K562 (cell line): ENCODE data around the gene IL15. TPM values are rescaled to one million over a fixed set of nuclear protein-coding genes. Genes with fewer than 3 reads are reported as not detected.

Experiments
- ATAC-seq: fragments of 200-7000 bp; cut with Tn5 transposase; 3 replicates; pipeline ENCODE4 v1.9.1; 2020; ENCODE audit warnings: moderate library complexity
- BruUV-seq: library from RNA; stranded (reverse); fragments of 400-500 nt; replicated peaks from 2 replicates; lab custom pipeline; 2021; lab: Mats Ljungman, UMichigan
- CTCF ChIA-PET: fragments of 300-600 bp; formaldehyde crosslinking; extraction: SDS; loops from one replicate; lab custom pipeline; 2021; ENCODE audit warnings: low intra/inter-chr PET ratio; lab: Yijun Ruan, JAX
- POLR2A ChIA-PET: fragments of 300-600, 350-650 bp; sonication (Branson Sonifier 250); formaldehyde crosslinking; extraction: SDS; loops from one replicate; lab custom pipeline; 2021; ENCODE audit warnings: antibody characterized with exemption, inconsistent platforms; lab: Yijun Ruan, JAX
- DNase-seq, 4 experiments: peaks; one replicate each; pipeline versions ENCODE4 v3.0.0 to v3.0.0-alpha.2; 2011 to 2018; ENCODE audit warnings: low spot score in 3 of 4, mixed read lengths in 3 of 4; ENCODE audit errors: extremely low read depth in 1 of 4
- FAIRE-seq: peaks from 2 replicates; lab custom pipeline; 2011; peaks lifted over from hg19 to GRCh38; lab: Jason Lieb, UNC
- H2AFZ ChIP-seq: 2 replicates; pipeline ENCODE4 v1.6.0; 2011; ENCODE audit warnings: low read depth, low read length, control low read depth, inconsistent platforms
- H3K27ac ChIP-seq: fragments of 200-600 bp; 3 replicates; pipeline ENCODE4 v1.8.0; 2011; ENCODE audit warnings: low read depth, mild to moderate bottlenecking, control low read depth, inconsistent platforms, low read length, moderate library complexity, mixed read lengths; ENCODE audit errors: extremely low read depth
- H3K27me3 ChIP-seq, 2 experiments: fragments of 300-600 bp in 1 of 2; 2 replicates in 1 of 2; 3 replicates in 1 of 2; pipeline versions ENCODE4 v1.6.0 to v1.8.0; 2011; ENCODE audit warnings: inconsistent platforms in 2 of 2, low read length in 2 of 2, mild to moderate bottlenecking in 1 of 2, mixed read lengths in 1 of 2, moderate library complexity in 1 of 2; ENCODE audit not compliant: control insufficient read depth in 2 of 2, insufficient read depth in 2 of 2
- H3K36me3 ChIP-seq: fragments of 300-600 bp; 3 replicates; pipeline ENCODE4 v1.8.0; 2011; ENCODE audit warnings: mild to moderate bottlenecking, low read length, inconsistent platforms; ENCODE audit not compliant: control insufficient read depth, insufficient read depth
- H3K4me1 ChIP-seq, 2 experiments: fragments of 200-600 bp in 1 of 2; replicated peaks in 1 of 2; 2 replicates in 1 of 2; 3 replicates in 1 of 2; pipeline versions ENCODE4 v1.5.1 to v1.8.0; 2011; ENCODE audit warnings: inconsistent platforms in 2 of 2, low read length in 2 of 2, mild to moderate bottlenecking in 1 of 2, mixed read lengths in 1 of 2, moderate library complexity in 1 of 2; ENCODE audit not compliant: control insufficient read depth in 2 of 2, insufficient read depth in 2 of 2
- H3K4me2 ChIP-seq: 2 replicates; pipeline ENCODE4 v1.6.1; 2011; ENCODE audit warnings: low read length, control low read depth, inconsistent platforms, mixed read lengths; ENCODE audit not compliant: insufficient read depth
- H3K4me3 ChIP-seq: fragments of 200-600 bp; sonication (generic), shearing (Covaris generic); 2 replicates; pipeline ENCODE4 v1.5.1; 2016; ENCODE audit warnings: control low read depth, inconsistent platforms
- H3K79me2 ChIP-seq: fragments of 200-600 bp; 3 replicates; pipeline ENCODE4 v1.8.0; 2011; ENCODE audit warnings: low read length, inconsistent platforms; ENCODE audit not compliant: control insufficient read depth, insufficient read depth
- H3K9ac ChIP-seq, 2 experiments: 2 replicates each; pipeline versions ENCODE4 v1.6.0 to v1.6.1; 2011; ENCODE audit warnings: low read depth in 2 of 2, low read length in 2 of 2, control low read depth in 1 of 2, inconsistent platforms in 1 of 2, mild to moderate bottlenecking in 1 of 2, mixed read lengths in 1 of 2; ENCODE audit not compliant: insufficient read depth in 1 of 2
- H3K9me1 ChIP-seq: one replicate; pipeline ENCODE4 v1.6.0; 2011; ENCODE audit warnings: inconsistent platforms, mild to moderate bottlenecking, low read length, moderate library complexity; ENCODE audit not compliant: control insufficient read depth, insufficient read depth
- H3K9me3 ChIP-seq: replicated peaks from 2 replicates; pipeline ENCODE4 v1.5.1; 2011; ENCODE audit warnings: low read depth, low read length, inconsistent platforms; ENCODE audit not compliant: control insufficient read depth, insufficient read depth
- H4K20me1 ChIP-seq: replicated peaks from 2 replicates; pipeline ENCODE4 v1.6.1; 2011; ENCODE audit warnings: low read length, inconsistent platforms, mixed read lengths; ENCODE audit not compliant: control insufficient read depth, insufficient read depth
- C11orf30 ChIP-seq: fragments of 450-650 bp; IDR thresholded peaks from 2 replicates; pipeline ENCODE4 v1.6.1; 2016; ENCODE audit warnings: low read depth, mild to moderate bottlenecking
- CCAR2 ChIP-seq: fragments of 200-400 bp; formaldehyde crosslinking; IDR thresholded peaks from 2 replicates; pipeline ENCODE4 v1.6.1; 2017; ENCODE audit warnings: mild to moderate bottlenecking, low read depth, low read length
- CREM ChIP-seq: IDR thresholded peaks from 2 replicates; pipeline ENCODE4 v1.6.1; 2014; ENCODE audit warnings: antibody characterized with exemption, low read depth
- KDM4B ChIP-seq, 2 experiments: fragments of 450-650 bp in 1 of 2; sonication (generic) in 1 of 2; IDR thresholded peaks; 2 replicates each; pipeline ENCODE4 v1.6.1; 2016 to 2017; ENCODE audit warnings: borderline replicate concordance in 2 of 2, antibody characterized with exemption in 1 of 2, low read depth in 1 of 2, mild to moderate bottlenecking in 1 of 2
- MTF1 ChIP-seq: fragments of 250-450 bp; sonication (Bioruptor Pico); IDR thresholded peaks from 2 replicates; pipeline ENCODE4 v1.9.0; 2021; ENCODE audit warnings: moderate library complexity, mild to moderate bottlenecking, inconsistent platforms, borderline replicate concordance
- NFRKB ChIP-seq: fragments of 450-650 bp; IDR thresholded peaks from 2 replicates; pipeline ENCODE4 v1.6.1; 2016; ENCODE audit warnings: low read depth
- ZNF316 ChIP-seq: fragments of 450-650 bp; IDR thresholded peaks from 2 replicates; pipeline ENCODE4 v1.6.1; 2016
- WGBS: fragments of 100-300 bp; shearing (Covaris generic); methylation state at CpG from one replicate; pipeline ENCODE4 v1.1.6; 2016; ENCODE audit warnings: low coverage, mixed read lengths; ENCODE audit not compliant: insufficient coverage; ENCODE audit errors: missing lambda C conversion rate; 5-methylcytosine and 5-hydroxymethylcytosine counted together
- in situ Hi-C: fragments of 300-500 bp; cut with MboI; formaldehyde crosslinking; loops from 4 replicates; pipeline ENCODE4 v1.15.0; 2018; ENCODE audit warnings: inconsistent platforms, mixed read lengths
- intact Hi-C: fragments of 100-400 bp; cut with micrococcal nuclease; formaldehyde crosslinking; loops from 2 replicates; pipeline ENCODE4 v1.14.2; 2022
- polyA plus RNA-seq, 8 experiments: library from polyadenylated mRNA; depleted of rRNA in 4 of 8; stranded (reverse) in 5 of 8; unstranded in 3 of 8; fragments of >200 nt; fragmentation: Nextera tagmentation in 2 of 8; fragmentation: Illumina TruSeq in 1 of 8; extraction: Ambion mirVana in 2 of 8; extraction: Trizol in 1 of 8; gene quantifications; 2 replicates each; pipeline versions ENCODE4 v1.2.1 to v1.2.3, GENCODE V29; 2011 to 2014; ENCODE audit warnings: inconsistent platforms in 1 of 8, missing spikeins in 1 of 8
- total RNA-seq, 7 experiments: library from RNA; depleted of rRNA in 6 of 7; stranded (reverse); fragments of >200 nt in 6 of 7; fragmentation: Illumina TruSeq in 2 of 7; extraction: Trizol in 2 of 7; gene quantifications; 2 replicates each; pipeline versions ENCODE4 v1.2.1 to v1.2.3, GENCODE V29; 2011 to 2021; ENCODE audit warnings: low replicate concordance in 1 of 7
- TF ChIP-seq, protein P1 (sequence below): sonication (generic); formaldehyde crosslinking; IDR thresholded peaks from 2 replicates; pipeline ENCODE4 v1.8.0; 2022; ENCODE audit warnings: missing genetic modification reagents, mild to moderate bottlenecking, moderate library complexity, borderline replicate concordance
- TF ChIP-seq, protein P2 (sequence below): fragments of 450-650 bp; formaldehyde crosslinking; IDR thresholded peaks from 2 replicates; pipeline ENCODE4 v1.4.0; 2022; ENCODE audit warnings: missing genetic modification characterization
- TF ChIP-seq, protein P3 (sequence below): fragments of 250-450 bp; sonication (Bioruptor Pico); IDR thresholded peaks from 2 replicates; pipeline ENCODE4 v1.4.0; 2020
- TF ChIP-seq, protein P4 (sequence below): fragments of 450-650 bp; formaldehyde crosslinking; IDR thresholded peaks from 2 replicates; pipeline ENCODE4 v1.4.0; 2020; ENCODE audit warnings: mild to moderate bottlenecking, moderate library complexity

IL15 gene
- total and polyA plus RNA-seq, 9 of the 15 experiments (the other 6 are each of a cell fraction or from before 2014, with no cell fraction given) = 0.13 to 0.50 (median 0.34) TPM

DNA sequence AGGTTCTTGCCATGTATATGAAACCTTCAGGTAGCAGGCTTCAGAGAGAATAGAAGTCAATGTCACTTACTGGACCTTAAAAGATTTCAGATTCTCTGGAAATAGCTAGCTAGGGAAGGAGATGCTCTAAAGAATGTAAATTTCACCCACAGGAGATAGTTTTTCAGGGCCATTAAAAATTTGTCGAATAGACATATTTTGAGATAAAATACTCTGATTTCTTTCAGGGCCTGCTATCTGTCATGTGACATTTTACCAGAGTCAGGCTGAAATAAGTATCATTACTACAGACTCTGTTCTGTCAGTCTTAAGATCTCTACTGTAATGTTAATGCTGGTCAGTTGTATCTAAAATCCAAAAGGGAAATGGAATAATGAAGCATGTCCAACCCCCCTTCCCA lies 15.7 kb upstream of the IL15 start:
- no peak overlapping the region for H3K4me3 ChIP-seq
- H3K27ac ChIP-seq = no peak overlapping the region
- in situ Hi-C loops = no loop called here
- no peaks in the 10 kb centered on the region for H3K79me2 ChIP-seq
- H3K4me1 ChIP-seq = no peaks in the 10 kb centered on the region
- DNase-seq = no peak
- no peaks in the 10 kb centered on the region for H4K20me1 ChIP-seq
- intact Hi-C loops = no loop called here
- 5% methylated on average over 1 of the region's 1 CpG for WGBS
- no peak overlapping the region for H3K4me2 ChIP-seq
- ChIA-PET CTCF (no interaction called here), POLR2A (no interaction called here)
- no peak overlapping the region for H2AFZ ChIP-seq
- no peak overlapping the region for H3K9ac ChIP-seq
- H3K9me3 ChIP-seq = no peaks in the 10 kb centered on the region
- BruUV-seq = no TSS peak
- H3K36me3 ChIP-seq = no peaks in the 10 kb centered on the region
- ATAC-seq = no peak
- no peaks in the 10 kb centered on the region for H3K9me1 ChIP-seq
- no peak for FAIRE-seq
- H3K27me3 ChIP-seq = no peaks in the 10 kb centered on the region
- TF ChIP-seq, protein P1, sequence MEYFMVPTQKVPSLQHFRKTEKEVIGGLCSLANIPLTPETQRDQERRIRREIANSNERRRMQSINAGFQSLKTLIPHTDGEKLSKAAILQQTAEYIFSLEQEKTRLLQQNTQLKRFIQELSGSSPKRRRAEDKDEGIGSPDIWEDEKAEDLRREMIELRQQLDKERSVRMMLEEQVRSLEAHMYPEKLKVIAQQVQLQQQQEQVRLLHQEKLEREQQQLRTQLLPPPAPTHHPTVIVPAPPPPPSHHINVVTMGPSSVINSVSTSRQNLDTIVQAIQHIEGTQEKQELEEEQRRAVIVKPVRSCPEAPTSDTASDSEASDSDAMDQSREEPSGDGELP (CRISPR knock-in tag) = no peak
- TF ChIP-seq, protein P2, sequence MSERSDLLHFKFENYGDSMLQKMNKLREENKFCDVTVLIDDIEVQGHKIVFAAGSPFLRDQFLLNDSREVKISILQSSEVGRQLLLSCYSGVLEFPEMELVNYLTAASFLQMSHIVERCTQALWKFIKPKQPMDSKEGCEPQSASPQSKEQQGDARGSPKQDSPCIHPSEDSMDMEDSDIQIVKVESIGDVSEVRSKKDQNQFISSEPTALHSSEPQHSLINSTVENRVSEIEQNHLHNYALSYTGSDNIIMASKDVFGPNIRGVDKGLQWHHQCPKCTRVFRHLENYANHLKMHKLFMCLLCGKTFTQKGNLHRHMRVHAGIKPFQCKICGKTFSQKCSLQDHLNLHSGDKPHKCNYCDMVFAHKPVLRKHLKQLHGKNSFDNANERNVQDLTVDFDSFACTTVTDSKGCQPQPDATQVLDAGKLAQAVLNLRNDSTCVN = no peak
- TF ChIP-seq, protein P3, sequence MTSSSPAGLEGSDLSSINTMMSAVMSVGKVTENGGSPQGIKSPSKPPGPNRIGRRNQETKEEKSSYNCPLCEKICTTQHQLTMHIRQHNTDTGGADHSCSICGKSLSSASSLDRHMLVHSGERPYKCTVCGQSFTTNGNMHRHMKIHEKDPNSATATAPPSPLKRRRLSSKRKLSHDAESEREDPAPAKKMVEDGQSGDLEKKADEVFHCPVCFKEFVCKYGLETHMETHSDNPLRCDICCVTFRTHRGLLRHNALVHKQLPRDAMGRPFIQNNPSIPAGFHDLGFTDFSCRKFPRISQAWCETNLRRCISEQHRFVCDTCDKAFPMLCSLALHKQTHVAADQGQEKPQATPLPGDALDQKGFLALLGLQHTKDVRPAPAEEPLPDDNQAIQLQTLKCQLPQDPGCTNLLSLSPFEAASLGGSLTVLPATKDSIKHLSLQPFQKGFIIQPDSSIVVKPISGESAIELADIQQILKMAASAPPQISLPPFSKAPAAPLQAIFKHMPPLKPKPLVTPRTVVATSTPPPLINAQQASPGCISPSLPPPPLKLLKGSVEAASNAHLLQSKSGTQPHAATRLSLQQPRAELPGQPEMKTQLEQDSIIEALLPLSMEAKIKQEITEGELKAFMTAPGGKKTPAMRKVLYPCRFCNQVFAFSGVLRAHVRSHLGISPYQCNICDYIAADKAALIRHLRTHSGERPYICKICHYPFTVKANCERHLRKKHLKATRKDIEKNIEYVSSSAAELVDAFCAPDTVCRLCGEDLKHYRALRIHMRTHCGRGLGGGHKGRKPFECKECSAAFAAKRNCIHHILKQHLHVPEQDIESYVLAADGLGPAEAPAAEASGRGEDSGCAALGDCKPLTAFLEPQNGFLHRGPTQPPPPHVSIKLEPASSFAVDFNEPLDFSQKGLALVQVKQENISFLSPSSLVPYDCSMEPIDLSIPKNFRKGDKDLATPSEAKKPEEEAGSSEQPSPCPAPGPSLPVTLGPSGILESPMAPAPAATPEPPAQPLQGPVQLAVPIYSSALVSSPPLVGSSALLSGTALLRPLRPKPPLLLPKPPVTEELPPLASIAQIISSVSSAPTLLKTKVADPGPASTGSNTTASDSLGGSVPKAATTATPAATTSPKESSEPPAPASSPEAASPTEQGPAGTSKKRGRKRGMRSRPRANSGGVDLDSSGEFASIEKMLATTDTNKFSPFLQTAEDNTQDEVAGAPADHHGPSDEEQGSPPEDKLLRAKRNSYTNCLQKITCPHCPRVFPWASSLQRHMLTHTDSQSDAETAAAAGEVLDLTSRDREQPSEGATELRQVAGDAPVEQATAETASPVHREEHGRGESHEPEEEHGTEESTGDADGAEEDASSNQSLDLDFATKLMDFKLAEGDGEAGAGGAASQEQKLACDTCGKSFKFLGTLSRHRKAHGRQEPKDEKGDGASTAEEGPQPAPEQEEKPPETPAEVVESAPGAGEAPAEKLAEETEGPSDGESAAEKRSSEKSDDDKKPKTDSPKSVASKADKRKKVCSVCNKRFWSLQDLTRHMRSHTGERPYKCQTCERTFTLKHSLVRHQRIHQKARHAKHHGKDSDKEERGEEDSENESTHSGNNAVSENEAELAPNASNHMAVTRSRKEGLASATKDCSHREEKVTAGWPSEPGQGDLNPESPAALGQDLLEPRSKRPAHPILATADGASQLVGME (CRISPR knock-in tag) = no peak
- TF ChIP-seq ZNF316 = peak; percentile 48; the same call in 1 of the 2 replicates
- TF ChIP-seq CREM = no peak
- TF ChIP-seq, protein P4, sequence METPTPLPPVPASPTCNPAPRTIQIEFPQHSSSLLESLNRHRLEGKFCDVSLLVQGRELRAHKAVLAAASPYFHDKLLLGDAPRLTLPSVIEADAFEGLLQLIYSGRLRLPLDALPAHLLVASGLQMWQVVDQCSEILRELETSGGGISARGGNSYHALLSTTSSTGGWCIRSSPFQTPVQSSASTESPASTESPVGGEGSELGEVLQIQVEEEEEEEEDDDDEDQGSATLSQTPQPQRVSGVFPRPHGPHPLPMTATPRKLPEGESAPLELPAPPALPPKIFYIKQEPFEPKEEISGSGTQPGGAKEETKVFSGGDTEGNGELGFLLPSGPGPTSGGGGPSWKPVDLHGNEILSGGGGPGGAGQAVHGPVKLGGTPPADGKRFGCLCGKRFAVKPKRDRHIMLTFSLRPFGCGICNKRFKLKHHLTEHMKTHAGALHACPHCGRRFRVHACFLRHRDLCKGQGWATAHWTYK = no peak
- TF ChIP-seq C11orf30 = peak; percentile 25; the same call in 1 of the 2 replicates
- TF ChIP-seq NFRKB = no peak
- no peak for TF ChIP-seq MTF1 (CRISPR knock-in tag)
- no peak for TF ChIP-seq KDM4B (IDR thresholded peaks at IDR 0.05; ENCODE audit: borderline replicate concordance in 2 of 2, low read depth in 1 of 2)
- no peak for TF ChIP-seq CCAR2
